HG03442 (cell line): ENCODE results near the gene HSD3B1.

ENCODE experiments used
- ATAC-seq: cut with Tn5 transposase; IDR thresholded peaks from one replicate; pipeline ENCODE4 v1.9.1; 2021; ENCODE audit warnings: mild to moderate bottlenecking, moderate library complexity; ENCODE audit not compliant: unreplicated experiment

The HSD3B1 gene

DNA sequence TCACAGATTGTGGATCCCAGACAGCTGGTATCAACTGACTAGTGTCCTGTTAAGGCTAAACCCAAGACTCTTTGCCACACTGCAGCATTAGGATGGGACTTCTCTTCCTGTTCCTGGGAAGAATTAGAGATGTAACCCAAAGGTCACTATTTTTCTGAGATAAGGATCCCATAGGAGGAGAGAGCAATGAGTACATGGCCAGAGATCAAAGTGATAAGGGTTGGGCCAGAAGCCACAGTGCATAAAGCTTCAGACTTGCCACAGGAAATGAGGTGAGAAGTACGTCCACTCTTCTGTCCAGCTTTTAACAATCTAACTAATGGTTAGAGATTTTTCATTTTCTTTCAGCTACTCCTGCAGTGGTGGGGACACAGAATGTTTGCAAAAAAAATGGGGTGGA lies at the start of gene HSD3B1:
HSD3B1 (plus strand) TSS at position 270 of the 400 bp plus-strand sequence. CDS start 267 bp downstream, outside the sequence.
- no peak for ATAC-seq

DNA sequence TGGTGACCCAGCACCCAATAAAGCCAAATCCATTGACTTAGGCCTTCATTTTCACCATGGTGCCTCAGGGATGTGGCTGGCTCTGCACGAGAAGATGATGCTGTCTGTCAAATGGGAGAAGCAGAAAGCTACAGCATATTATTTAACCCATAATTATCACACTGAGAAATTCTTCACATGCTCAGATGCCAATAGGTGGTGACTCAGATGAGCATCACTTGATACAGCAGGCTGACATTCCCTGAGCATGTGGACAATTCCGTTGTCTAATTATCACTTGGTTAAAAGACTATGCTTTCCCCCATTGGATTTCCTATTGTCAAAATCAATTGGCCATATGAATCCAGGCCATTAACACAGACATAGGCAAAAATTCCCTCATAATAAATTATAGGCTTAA lies 44.0 kb upstream of the HSD3B1 start:
- ATAC-seq = no peak

GRCh38 chr1:119463569-119463968 lies 43.4 kb upstream of the HSD3B1 start:
- ATAC-seq = no peak

DNA sequence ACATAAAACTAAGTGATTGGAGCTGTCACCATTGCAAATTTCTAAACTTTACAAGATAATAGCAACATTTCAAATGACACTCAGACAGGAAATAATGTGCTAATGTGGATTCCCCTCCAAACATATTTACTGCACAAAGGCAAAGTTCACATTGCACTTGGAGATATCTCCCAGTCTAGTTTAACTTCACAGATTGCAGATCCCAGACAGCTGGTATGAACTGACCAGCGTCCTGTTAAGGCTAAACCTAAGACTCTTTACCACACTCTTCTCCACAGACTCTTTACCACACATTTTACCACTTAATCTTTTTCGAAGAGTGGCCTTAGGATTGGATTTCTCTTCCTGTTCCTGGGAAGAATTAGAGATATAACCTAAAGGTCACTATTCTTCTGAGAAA lies 40.6 kb upstream of the HSD3B1 start:
- ATAC-seq = no peak

DNA sequence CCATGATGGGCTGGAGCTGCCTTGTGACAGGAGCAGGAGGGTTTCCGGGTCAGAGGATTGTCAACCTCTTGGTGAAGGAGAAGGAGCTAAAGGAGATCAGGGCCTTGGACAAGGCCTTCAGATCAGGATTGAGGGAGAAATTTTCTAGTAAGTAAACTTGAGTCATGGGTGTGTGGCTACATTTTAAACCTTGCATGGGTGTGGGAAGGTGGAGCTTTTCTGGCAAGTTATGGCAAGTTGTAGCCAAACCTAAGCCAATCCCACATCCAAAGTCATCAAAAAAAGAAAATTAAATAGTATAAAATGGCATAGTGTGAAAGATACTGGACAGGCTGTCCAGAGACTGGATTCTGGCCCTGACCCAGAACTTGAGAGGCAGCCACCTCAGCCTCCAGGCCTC lies 39.8 kb upstream of the HSD3B1 start:
- no peak for ATAC-seq

GRCh38 chr1:119467857-119468668 lies 38.9 kb upstream of the HSD3B1 start:
- no peak for ATAC-seq

DNA sequence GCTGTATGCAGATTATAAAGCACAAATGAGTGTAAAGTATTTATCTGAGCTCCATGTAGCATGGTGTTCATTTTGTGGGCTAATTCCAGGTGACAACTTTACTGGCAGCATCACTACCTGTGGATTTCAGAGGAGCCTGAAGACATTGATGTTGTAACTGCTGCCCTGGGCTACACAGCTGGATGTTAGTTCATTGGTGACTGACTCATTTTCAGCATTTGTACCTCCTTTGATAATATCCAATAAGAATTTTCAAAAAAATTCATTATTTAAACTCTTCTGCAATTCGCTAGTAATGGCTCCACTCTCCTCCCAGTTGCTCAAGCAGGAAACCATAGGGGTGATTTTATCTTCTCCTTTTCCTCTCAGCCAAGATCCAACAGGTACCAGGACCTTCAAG lies 37.3 kb upstream of the HSD3B1 start:
- ATAC-seq = no peak

DNA sequence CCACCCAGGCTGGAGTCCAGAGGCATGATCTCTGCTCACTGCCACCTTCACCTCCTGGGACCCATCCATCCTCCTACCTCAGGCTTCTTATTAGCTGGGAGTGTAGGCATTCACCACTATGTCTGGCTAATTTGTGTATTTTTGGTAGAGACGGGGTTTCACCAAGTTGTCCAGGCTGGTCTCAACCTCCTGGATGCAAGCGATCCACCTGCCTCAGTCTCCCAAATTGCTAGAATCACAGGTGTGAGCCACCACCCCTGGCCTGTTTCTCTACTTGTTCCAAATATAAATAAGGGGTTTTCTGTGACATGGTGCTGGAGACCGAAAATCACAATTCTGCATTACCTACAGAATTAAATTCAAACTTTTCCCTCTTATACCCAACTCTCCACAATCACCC lies 36.6 kb upstream of the HSD3B1 start:
- ATAC-seq = no peak

DNA sequence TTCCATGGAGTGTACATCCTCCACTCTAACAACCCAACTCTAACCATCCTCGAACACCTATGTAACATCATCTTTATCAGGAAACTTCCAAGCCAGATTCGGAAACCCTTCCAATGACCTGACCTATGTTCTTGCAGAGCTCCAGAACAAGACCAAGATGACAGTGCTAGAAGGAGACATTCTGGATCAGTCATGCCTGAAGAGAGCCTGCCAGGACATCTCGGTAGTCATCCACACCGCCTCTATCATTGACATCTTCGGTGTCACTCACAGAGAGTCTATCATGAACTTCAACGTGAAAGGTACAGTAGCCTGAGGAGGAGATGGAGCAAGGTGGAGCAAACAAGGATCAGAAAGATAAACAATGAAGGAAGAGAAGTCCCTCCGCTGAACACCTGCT lies 36.1 kb upstream of the HSD3B1 start:
- ATAC-seq = no peak

DNA sequence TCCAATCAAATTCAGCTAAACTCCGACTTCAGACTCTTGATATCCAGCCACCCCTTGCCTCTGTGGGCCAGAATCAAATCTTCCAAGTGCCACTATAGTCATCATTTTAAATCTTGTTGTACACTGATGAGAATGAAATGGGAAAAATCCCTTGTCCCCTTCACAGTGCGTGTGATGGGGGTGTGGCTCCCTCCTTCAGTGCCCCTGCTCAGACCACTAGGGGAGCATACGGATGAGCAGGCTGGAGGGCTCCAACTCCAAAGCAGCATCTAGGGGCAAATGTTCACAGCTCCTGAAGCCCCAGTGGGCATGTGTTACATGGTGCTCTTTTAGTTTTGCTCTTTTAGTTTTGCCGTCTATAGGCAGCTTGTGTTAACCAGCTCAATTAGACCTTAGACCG lies 35.4 kb upstream of the HSD3B1 start:
- ATAC-seq = no peak

- ATAC-seq = no peak
Observed at GRCh38 chr1:119472080-119472818, 34.8 kb upstream of the HSD3B1 start.

DNA sequence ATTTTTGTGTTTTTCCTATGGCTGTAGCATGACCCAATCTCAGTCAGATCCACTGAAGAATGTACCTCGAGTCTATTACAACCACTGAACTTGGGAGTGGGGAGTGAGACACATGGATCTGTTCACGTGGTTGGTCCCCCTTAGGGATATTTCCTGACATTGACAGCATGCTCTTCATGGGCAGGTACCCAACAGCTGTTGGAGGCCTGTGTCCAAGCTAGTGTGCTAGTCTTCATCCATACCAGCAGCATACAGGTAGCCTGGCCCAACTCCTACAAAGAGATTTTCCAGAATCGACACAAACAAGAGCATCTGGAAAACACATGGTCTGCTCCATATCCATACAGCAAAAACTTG lies 34.2 kb upstream of the HSD3B1 start:
- ATAC-seq = no peak

GRCh38 chr1:119475866-119476439 lies 31.1 kb upstream of the HSD3B1 start:
- ATAC-seq = peak; percentile 76

DNA sequence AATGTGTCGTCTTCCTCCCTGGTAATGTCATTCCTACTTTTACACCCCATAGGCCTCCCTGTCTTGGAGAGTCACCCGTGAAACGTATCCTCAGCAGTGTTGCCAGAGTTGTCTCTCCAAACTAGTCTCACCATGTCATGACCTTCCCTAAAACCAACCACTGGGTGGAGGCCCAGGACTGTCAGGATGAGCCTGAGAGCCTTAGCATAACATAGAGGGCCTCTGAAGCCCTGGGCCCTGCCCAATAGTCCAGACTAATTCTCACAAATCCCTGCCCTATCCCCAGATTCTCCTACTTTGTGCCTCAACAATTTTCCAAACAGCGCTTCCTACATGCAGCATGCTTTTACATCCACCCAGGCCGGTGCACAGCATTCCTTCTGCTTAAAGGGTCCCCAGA lies 29.3 kb upstream of the HSD3B1 start:
- ATAC-seq = no peak

- no peak for ATAC-seq
Observed at GRCh38 chr1:119480175-119480574, 26.8 kb upstream of the HSD3B1 start.

- ATAC-seq = no peak
Observed at GRCh38 chr1:119481951-119482350, 25.1 kb upstream of the HSD3B1 start.

DNA sequence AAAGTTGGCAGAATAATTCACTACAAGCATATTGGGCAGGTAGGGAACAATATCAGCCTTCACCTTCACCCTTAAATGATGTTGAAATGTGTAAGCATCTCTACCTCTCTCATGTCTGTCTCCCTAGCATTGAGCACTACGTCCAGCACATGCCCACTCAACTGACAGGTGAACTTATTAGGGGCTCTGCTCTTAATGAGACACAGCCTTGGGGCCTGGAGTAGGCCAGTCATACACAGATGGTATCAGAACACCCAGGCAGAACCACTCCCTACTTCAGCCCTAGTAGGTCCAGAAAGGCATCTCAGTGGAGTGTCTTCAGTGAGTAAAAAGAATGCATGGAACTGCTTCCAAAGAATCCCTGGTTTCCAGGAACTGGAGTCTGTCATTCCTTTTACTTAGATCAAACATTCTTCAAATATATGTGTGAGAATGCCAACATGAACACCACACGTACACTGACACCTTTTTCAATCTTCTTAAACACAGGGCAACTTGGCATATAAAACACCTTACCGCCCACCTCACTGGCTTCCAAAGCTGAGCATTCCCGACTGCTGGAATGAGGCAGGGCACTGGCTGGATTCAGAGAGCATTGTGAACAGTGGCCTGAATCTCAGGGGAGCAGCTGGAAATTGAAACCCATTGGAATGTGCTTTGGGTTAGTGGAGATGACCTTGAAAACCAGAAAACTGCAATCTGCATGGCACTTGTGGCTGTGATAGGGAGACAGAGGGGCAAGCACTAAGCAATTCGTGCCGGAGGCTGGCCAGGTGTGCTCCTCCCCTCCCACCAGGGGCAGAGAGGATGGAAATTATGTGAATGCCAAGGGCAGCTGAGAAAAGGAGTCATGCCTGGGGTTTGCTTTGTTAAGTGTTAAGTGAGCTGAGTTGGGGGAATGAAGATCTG lies 24.2 kb upstream of the HSD3B1 start:
- no peak for ATAC-seq

DNA sequence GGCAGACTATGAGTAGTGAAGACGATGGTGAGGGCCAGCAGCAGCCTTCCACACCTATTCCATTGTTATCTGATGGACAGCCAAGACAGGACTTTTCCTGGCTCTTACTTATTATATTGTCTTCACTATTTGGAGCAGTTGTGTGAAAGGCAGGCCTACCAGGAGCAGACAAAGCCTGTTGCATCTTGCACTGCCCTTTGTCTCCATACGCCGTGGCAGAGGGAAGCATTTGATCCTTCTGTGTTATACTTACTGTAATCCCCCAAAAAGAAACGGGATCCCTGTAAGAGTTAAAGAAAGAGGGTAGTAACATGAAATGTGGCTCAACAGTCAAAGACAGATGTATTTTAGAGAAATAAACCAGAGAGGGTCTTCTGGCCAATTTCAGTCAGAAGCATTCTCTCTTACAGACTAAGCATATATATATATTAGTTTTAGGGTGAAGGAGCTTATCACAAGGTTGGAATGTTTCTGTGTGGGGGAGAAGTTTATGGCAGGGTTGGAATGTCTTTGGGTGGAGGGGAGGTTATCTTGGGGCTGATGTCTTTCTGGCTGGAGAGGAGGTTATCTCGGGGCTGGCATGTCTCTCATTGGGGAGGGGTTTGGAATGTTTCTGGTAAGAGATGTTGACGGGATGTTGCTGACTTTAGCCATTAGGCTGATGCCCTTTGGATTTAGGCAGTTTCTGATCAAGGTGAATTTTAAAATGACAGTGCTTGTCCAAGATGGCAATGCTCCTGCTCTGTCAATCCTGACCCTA lies 23.4 kb upstream of the HSD3B1 start:
- ATAC-seq = no peak

DNA sequence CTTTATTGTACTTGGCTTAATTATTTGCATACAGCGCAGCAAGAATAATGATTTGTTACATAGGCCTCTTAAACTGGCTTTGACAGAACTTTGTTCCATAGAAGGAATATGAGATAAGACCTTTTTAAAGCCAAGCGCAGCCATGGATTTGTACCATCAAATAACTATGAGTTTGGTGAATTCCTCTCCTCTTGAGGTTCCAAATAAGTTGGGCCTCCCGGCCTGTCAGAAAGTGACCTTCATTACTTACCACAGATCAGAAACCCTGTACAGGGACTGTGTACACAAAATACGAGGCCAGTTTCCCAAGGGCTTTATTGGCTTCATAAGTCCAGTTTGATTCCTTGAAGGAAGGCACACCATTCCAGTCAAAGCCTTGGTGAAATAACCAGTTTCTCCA lies 21.8 kb upstream of the HSD3B1 start:
- no peak for ATAC-seq

DNA sequence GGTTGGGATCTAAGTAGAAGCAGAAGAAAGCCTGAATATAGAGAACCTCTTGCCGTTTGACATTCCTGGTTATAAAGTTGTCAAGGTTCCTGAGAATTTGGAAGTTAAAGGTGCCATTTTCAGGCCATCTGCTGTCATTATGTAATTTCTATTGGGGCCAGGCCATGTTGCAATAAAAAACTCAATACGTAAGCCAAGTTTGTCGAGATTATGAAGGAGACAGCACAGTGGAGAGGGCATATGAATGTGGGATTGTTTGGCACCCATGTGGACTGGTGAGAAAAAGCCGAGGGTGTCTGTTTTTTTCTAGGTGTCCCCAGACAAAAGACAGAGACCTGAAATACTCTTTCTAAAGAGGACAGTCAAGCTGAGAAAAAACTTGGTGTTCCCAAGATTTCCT lies 18.8 kb upstream of the HSD3B1 start:
- no peak for ATAC-seq
